Heart right ventricle (tissue), 16 donors: ENCODE data around the gene PPP1R26. TPM values are rescaled to one million over a fixed set of nuclear protein-coding genes. Genes with fewer than 3 reads are reported as not detected.
"Not testable (repeated sequence)": the region's sequence is repeated elsewhere in the genome, so short reads cannot be mapped to it uniquely, and the experiment has no call there.

ENCODE experiments used
- ATAC-seq, 8 donors: fragments of 200-7000 bp; cut with Tn5 transposase; one replicate each; pipeline ENCODE4 v1.9.1; 2020; ENCODE audit warnings: mild to moderate bottlenecking in 8 of 8, moderate library complexity in 8 of 8, moderate number of reproducible peaks in 1 of 8
- DNase-seq, 2 donors: peaks; one replicate each; pipeline ENCODE4 v3.0.0-alpha.2; 2020
- H3K27ac ChIP-seq, 10 donors: fragments of 200-600 bp; sonication (generic) in 2 of 10; one replicate each; pipeline versions ENCODE4 v1.5.0 to v1.8.0; 2020 to 2022; ENCODE audit warnings: mild to moderate bottlenecking in 3 of 10
- H3K27me3 ChIP-seq, 7 donors: fragments of 200-600 bp; one replicate each; pipeline ENCODE4 v1.8.0; 2021 to 2022; ENCODE audit warnings: mild to moderate bottlenecking in 2 of 7
- H3K36me3 ChIP-seq, 9 donors: fragments of 200-600 bp; sonication (generic) in 1 of 9; one replicate each; pipeline versions ENCODE4 v1.5.0 to v1.8.0; 2020 to 2022; ENCODE audit warnings: mild to moderate bottlenecking in 2 of 9
- H3K4me1 ChIP-seq, 9 donors: fragments of 200-600 bp; sonication (generic) in 1 of 9; one replicate each; pipeline versions ENCODE4 v1.5.0 to v1.8.0; 2020 to 2022; ENCODE audit warnings: mild to moderate bottlenecking in 4 of 9
- H3K4me3 ChIP-seq, 10 donors: fragments of 200-600 bp; sonication (generic) in 2 of 10; one replicate each; pipeline versions ENCODE4 v1.5.0 to v1.8.0; 2020 to 2022; ENCODE audit warnings: mild to moderate bottlenecking in 7 of 10, moderate library complexity in 2 of 10
- H3K9me3 ChIP-seq, 11 donors: fragments of 200-600 bp in 10 of 11; sonication (generic) in 2 of 11; one replicate each; pipeline versions ENCODE4 v1.5.0 to v1.8.0; 2013 to 2022; ENCODE audit warnings: mild to moderate bottlenecking in 2 of 11, control low read depth in 1 of 11, moderate library complexity in 1 of 11
- CTCF ChIP-seq, 9 donors: fragments of 200-600 bp; sonication (generic) in 2 of 9; IDR thresholded peaks; one replicate each; pipeline versions ENCODE4 v1.5.0 to v1.8.0; 2021 to 2022; ENCODE audit warnings: antibody characterized with exemption in 9 of 9, mild to moderate bottlenecking in 5 of 9, moderate library complexity in 1 of 9
- WGBS, 2 donors: extraction: QIAGEN DNeasy Blood & Tissue Kit; methylation state at CpG; one replicate each; pipeline ENCODE4 v1.1.7; 2013; ENCODE audit warnings: inconsistent platforms in 1 of 2; 5-methylcytosine and 5-hydroxymethylcytosine counted together
- intact Hi-C, 10 donors: fragments of 100-400 bp; cut with DNase I; formaldehyde crosslinking; loops; one replicate each; pipeline versions ENCODE4 v1.11.1 to v1.14.2; 2022
- polyA plus RNA-seq, 2 donors: library from polyadenylated mRNA; stranded (reverse); fragments of 200-250 nt; gene quantifications; one replicate each; pipeline ENCODE4 v1.2.3, GENCODE V29; 2013
- total RNA-seq, 10 donors: library from RNA; stranded (reverse); fragmentation: NEBNext Ultra II Directional in 3 of 10; extraction: Animal tissue kit (Norgen Biotek cat#: 25700) in 3 of 10; gene quantifications; one replicate each; pipeline versions ENCODE4 v1.2.1 to v1.2.4, GENCODE V29; 2021 to 2023
- donor health status: Arrhythmogenic right ventricular cardiomyopathy.
- donor health status: ischemic (EF 13 %, LVEDD 7.1; RV severe dilation, severe dysfunction).
- donor health status: healthy with polysubstance abuse.
- donor health status: DM: no; HTN: yes; CAD: no.
- donor health status: DM: no; HTN: no; CAD: no.
- donor health status: ischemic (EF 25% LVEDD 6.9; RV normal size, moderate dysfunction).
- donor health status: ischemic (EF 25% LVEDD 5.7; RV mildly dilated, moderate dysfunction).
- donor health status: healthy.
- donor health status: DM: yes; HTN: yes; CAD: no.
- donor health status: Ischemic cardiomyopathy.
- donor health status: ischemic (EF 35%, LVEDD 5.7; RV mildly dilated, moderate dysfunction).
- donor health status: nonischemic (EF 11% LVEDD 7.7; RV severe dilation, severe dysfunction).
- donor health status: DM: yes; HTN: yes; CAD: no.
- donor health status: PGD.
- donor health status: ischemic (EF 29% LVEDD 5.4; RV normal size, mild dysfunction).
- donor health status: nonischemic (EF 23%, LVEDD 6.1; RV moderate dilation, normal function).

PPP1R26 gene
- total and polyA plus RNA-seq, 12 donors = 7.5 to 26.7 (median 20.6) TPM

- Histone ChIP-seq H3K4me3 (no peak overlapping the region), H3K9me3 (peaks cover 0 to 21% (median 0%) of the 10 kb centered on the region in 11 donors), H3K36me3 (no peaks in the 10 kb centered on the region), H3K27ac (no peak overlapping the region), H3K4me1 (peaks cover 0 to 19% (median 13%) of the 10 kb centered on the region in 9 donors), H3K27me3 (peaks cover 0 to 22% (median 14%) of the 10 kb centered on the region in 7 donors)
- ATAC-seq (no peak), DNase-seq (no peak)
- TF ChIP-seq CTCF (IDR thresholded peaks at IDR 0.05) = no peak
- WGBS, 2 donors = 85 to 89% methylated on average over 12 of the region's 12 CpGs
- intact Hi-C loops = no loop called here
Observed at GRCh38 chr9:135439916-135440315, 39.7 kb upstream of the PPP1R26 start.

- H3K4me1 ChIP-seq = peaks cover 0 to 19% (median 13%) of the 10 kb centered on the region in 9 donors
- peaks cover 0 to 24% (median 17%) of the 10 kb centered on the region in 7 donors for H3K27me3 ChIP-seq
- ATAC-seq (no peak), DNase-seq (no peak)
- intact Hi-C loops = no loop called here
- TF ChIP-seq CTCF (IDR thresholded peaks at IDR 0.05) = peak in 2 of 9 donors; percentile 5 to 19
- peaks cover 0 to 21% (median 0%) of the 10 kb centered on the region in 11 donors for H3K9me3 ChIP-seq
- WGBS, 2 donors = 67 to 69% methylated on average over 10 of the region's 10 CpGs
- H3K4me3 ChIP-seq = no peak overlapping the region
- no peak overlapping the region for H3K27ac ChIP-seq
- H3K36me3 ChIP-seq = no peaks in the 10 kb centered on the region
Observed at GRCh38 chr9:135440620-135441019, 39.0 kb upstream of the PPP1R26 start.

GRCh38 chr9:135441105-135442071 lies 38.2 kb upstream of the PPP1R26 start:
- peaks cover 0 to 24% (median 17%) of the 10 kb centered on the region in 7 donors for H3K27me3 ChIP-seq
- H3K9me3 ChIP-seq = peaks cover 0 to 17% (median 0%) of the 10 kb centered on the region in 11 donors
- WGBS, 2 donors = 19 to 21% methylated on average over 23 of the region's 23 CpGs
- intact Hi-C loops, H3K4me3 ChIP-seq, H3K36me3 ChIP-seq, H3K27ac ChIP-seq, ATAC-seq: not testable (repeated sequence)
- H3K4me1 ChIP-seq = peaks cover 0 to 19% (median 13%) of the 10 kb centered on the region in 9 donors
- DNase-seq = peak; percentile 20 to 67

- TF ChIP-seq CTCF (IDR thresholded peaks at IDR 0.05) = no peak
- peaks cover 0 to 24% (median 17%) of the 10 kb centered on the region in 7 donors for H3K27me3 ChIP-seq
- peaks cover 0 to 10% (median 0%) of the 10 kb centered on the region in 11 donors for H3K9me3 ChIP-seq
- ATAC-seq (no peak), DNase-seq (no peak)
- H3K4me3 ChIP-seq = no peak overlapping the region
- no peaks in the 10 kb centered on the region for H3K36me3 ChIP-seq
- H3K4me1 ChIP-seq = peaks cover 0 to 19% (median 13%) of the 10 kb centered on the region in 9 donors
- H3K27ac ChIP-seq = no peak overlapping the region
- WGBS, 2 donors = 58 to 59% methylated on average over 10 of the region's 10 CpGs
- intact Hi-C loops = no loop called here
Observed at GRCh38 chr9:135442075-135442474, 37.5 kb upstream of the PPP1R26 start.
